ENCODE data around the gene ARHGAP18. TPM values are rescaled to one million over a fixed set of nuclear protein-coding genes. Genes with fewer than 3 reads are reported as not detected.
A peak's percentile ranks its signal among the peaks of the same experiment; 100 is the strongest.

Gene ARHGAP18
- total RNA-seq, 1 donor from 2014 or later = 110 TPM

- DNase-seq = no peak
Observed at GRCh38 chr6:129609635-129610034, 100.3 kb downstream of the ARHGAP18 start.

- no peak for DNase-seq
Observed at GRCh38 chr6:129608886-129609537, 101.0 kb downstream of the ARHGAP18 start.

- DNase-seq = no peak
Observed at GRCh38 chr6:129607581-129608186, 102.3 kb downstream of the ARHGAP18 start.

- no peak for DNase-seq
Observed at GRCh38 chr6:129606664-129607063, 103.3 kb downstream of the ARHGAP18 start.

GRCh38 chr6:129605967-129606366 is 104.0 kb downstream of the ARHGAP18 start:
- no peak for DNase-seq

GRCh38 chr6:129605095-129605494 is 104.9 kb downstream of the ARHGAP18 start:
- DNase-seq = no peak

GRCh38 chr6:129604321-129604720 is 105.7 kb downstream of the ARHGAP18 start:
- no peak for DNase-seq

GRCh38 chr6:129603741-129604140 is 106.2 kb downstream of the ARHGAP18 start:
- no peak for DNase-seq

GRCh38 chr6:129601323-129601722 is 108.7 kb downstream of the ARHGAP18 start:
- DNase-seq = no peak

- no peak for DNase-seq
Observed at GRCh38 chr6:129599467-129599866, 110.5 kb downstream of the ARHGAP18 start.

- peak; percentile 89 for DNase-seq
Observed at GRCh38 chr6:129598244-129599187, 111.5 kb downstream of the ARHGAP18 start.

- no peak for DNase-seq
Observed at GRCh38 chr6:129597023-129597713, 112.8 kb downstream of the ARHGAP18 start.

- no peak for DNase-seq
Observed at GRCh38 chr6:129596522-129596921, 113.5 kb downstream of the ARHGAP18 start.

- DNase-seq = no peak
Observed at GRCh38 chr6:129593233-129593564, 116.8 kb downstream of the ARHGAP18 start.

GRCh38 chr6:129592516-129593232 is 117.3 kb downstream of the ARHGAP18 start:
- DNase-seq = no peak

- DNase-seq = peak; percentile 39
Observed at GRCh38 chr6:129590408-129591022, 119.5 kb downstream of the ARHGAP18 start.

- no peak for DNase-seq
Observed at GRCh38 chr6:129586815-129587214, 123.2 kb downstream of the ARHGAP18 start.

GRCh38 chr6:129583866-129584265 is 126.1 kb downstream of the ARHGAP18 start:
- DNase-seq = no peak

- DNase-seq = no peak
Observed at GRCh38 chr6:129578315-129578714, 131.7 kb downstream of the ARHGAP18 start.

- DNase-seq = peak; percentile 49
Observed at GRCh38 chr6:129577691-129578090, 132.3 kb downstream of the ARHGAP18 start.

GRCh38 chr6:129576456-129576855 is 133.5 kb downstream of the ARHGAP18 start:
- no peak for DNase-seq

Measured in dermis blood vessel endothelial cell (primary cell).